Smooth muscle cell (in vitro differentiated cells): ENCODE measurements around the gene PSMG2. TPM values are rescaled to one million over a fixed set of nuclear protein-coding genes. Genes with fewer than 3 reads are reported as not detected.

Source experiments
- DNase-seq: peaks from one replicate; lab custom pipeline; 2025; ENCODE audit not compliant: unreplicated experiment; lab: John Stamatoyannopoulos, UW
- H2AFZ ChIP-seq: fragments of 200-600 bp; sonication (generic); 2 replicates; pipeline ENCODE4 v1.6.0; 2016; ENCODE audit warnings: antibody characterized with exemption, low read depth, mild to moderate bottlenecking
- H3F3A ChIP-seq: fragments of 200-600 bp; sonication (generic); 2 replicates; pipeline ENCODE4 v1.6.0; 2017; ENCODE audit warnings: antibody characterized with exemption, low read depth
- H3K27ac ChIP-seq: fragments of 200-600 bp; sonication (generic); 2 replicates; pipeline ENCODE4 v1.5.1; 2016; ENCODE audit warnings: low read depth, mild to moderate bottlenecking
- H3K27me3 ChIP-seq: fragments of 200-600 bp; sonication (generic); 2 replicates; pipeline ENCODE4 v1.6.1; 2016; ENCODE audit warnings: low read depth, mild to moderate bottlenecking
- H3K36me3 ChIP-seq: fragments of 200-600 bp; sonication (generic); 2 replicates; pipeline ENCODE4 v1.5.1; 2016; ENCODE audit warnings: low read depth
- H3K4me1 ChIP-seq: fragments of 200-600 bp; sonication (generic); 2 replicates; pipeline ENCODE4 v1.5.1; 2016; ENCODE audit warnings: low read depth
- H3K4me2 ChIP-seq: fragments of 200-600 bp; sonication (generic); 2 replicates; pipeline ENCODE4 v1.6.0; 2016; ENCODE audit warnings: mild to moderate bottlenecking
- H3K4me3 ChIP-seq: fragments of 200-600 bp; sonication (generic); 2 replicates; pipeline ENCODE4 v1.5.1; 2016; ENCODE audit warnings: mild to moderate bottlenecking
- H3K79me2 ChIP-seq: fragments of 200-600 bp; sonication (generic); 2 replicates; pipeline ENCODE4 v1.6.0; 2016; ENCODE audit warnings: low read depth, mild to moderate bottlenecking
- H3K9ac ChIP-seq: fragments of 200-600 bp; sonication (generic); 2 replicates; pipeline ENCODE4 v1.6.0; 2016; ENCODE audit warnings: low read depth
- H3K9me3 ChIP-seq: fragments of 200-600 bp; sonication (generic); replicated peaks from 2 replicates; pipeline ENCODE4 v1.5.1; 2016; ENCODE audit warnings: low read depth
- H4K20me1 ChIP-seq: fragments of 200-600 bp; sonication (generic); 2 replicates; pipeline ENCODE4 v1.6.0; 2016; ENCODE audit warnings: low read depth
- WGBS: methylation state at CpG from one replicate; pipeline ENCODE4 v1.1.7; 2016; ENCODE audit warnings: low lambda C conversion rate; 5-methylcytosine and 5-hydroxymethylcytosine counted together
- polyA plus RNA-seq: library from polyadenylated mRNA; unstranded; fragments of >200 nt; fragmentation: Nextera tagmentation; extraction: Ambion mirVana; gene quantifications from 2 replicates; pipeline ENCODE4 v1.2.1, GENCODE V29; 2016
- total RNA-seq: library from RNA; depleted of rRNA; stranded (reverse); fragments of >200 nt; gene quantifications from 2 replicates; pipeline ENCODE4 v1.2.3, GENCODE V29; 2014
- TF ChIP-seq, protein P1 (sequence below): fragments of 200-600 bp; sonication (generic); IDR thresholded peaks from 2 replicates; pipeline ENCODE4 v1.5.1; 2017; ENCODE audit warnings: borderline replicate concordance, mild to moderate bottlenecking, antibody characterized with exemption; ENCODE audit not compliant: insufficient read depth, poor library complexity, severe bottlenecking

Gene PSMG2
- total and polyA plus RNA-seq, 2 experiments from 2014 or later, result 71.3 to 80.1 TPM

DNA sequence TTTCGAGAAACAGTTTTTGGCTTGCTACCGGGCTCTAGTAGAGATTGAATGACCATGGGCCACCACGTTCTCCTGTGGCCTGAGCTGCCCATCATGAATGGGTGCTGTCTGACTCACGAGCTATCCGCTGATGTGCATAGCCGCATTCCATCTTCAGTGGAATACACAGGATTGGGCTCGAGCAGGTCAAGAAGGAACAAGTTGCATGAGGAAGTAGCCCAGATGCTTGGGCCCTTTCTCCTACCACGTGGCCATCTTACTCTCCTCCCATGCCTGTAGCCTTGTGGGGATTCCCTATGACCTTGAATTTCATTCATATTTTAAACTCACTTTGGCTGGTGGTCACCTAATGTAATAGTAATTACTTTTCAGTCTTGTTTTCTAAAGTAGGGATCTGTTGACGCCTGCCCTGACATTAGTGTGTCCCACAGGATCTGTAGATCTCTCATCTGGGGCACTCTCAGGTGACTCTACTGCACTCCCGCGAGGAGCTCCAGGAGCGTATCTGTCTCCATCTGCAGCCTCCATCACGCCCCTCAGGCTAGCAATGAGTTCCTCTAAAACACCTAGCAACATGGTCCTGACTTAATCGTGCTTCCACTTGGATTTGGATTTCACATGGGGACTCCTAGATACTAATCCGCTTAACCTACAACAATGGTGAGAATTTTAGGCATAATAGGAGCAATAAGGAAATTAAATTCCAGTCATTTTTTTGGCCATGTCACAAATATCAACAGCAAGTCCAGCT lies 67.8 kb downstream of the PSMG2 start:
- Histone ChIP-seq H3K27ac (no peak overlapping the region), H3K9ac (no peak overlapping the region), H3K27me3 (no peaks in the 10 kb centered on the region), H3K36me3 (no peaks in the 10 kb centered on the region), H3K4me1 (no peaks in the 10 kb centered on the region), H3F3A (no peaks in the 10 kb centered on the region), H3K79me2 (no peaks in the 10 kb centered on the region), H2AFZ (no peak overlapping the region), H3K4me3 (no peak overlapping the region), H4K20me1 (no peaks in the 10 kb centered on the region), H3K9me3 (no peaks in the 10 kb centered on the region), H3K4me2 (no peak overlapping the region)
- 97% methylated on average over 15 of the region's 15 CpGs for WGBS
- no peak for DNase-seq
- TF ChIP-seq, protein P1, sequence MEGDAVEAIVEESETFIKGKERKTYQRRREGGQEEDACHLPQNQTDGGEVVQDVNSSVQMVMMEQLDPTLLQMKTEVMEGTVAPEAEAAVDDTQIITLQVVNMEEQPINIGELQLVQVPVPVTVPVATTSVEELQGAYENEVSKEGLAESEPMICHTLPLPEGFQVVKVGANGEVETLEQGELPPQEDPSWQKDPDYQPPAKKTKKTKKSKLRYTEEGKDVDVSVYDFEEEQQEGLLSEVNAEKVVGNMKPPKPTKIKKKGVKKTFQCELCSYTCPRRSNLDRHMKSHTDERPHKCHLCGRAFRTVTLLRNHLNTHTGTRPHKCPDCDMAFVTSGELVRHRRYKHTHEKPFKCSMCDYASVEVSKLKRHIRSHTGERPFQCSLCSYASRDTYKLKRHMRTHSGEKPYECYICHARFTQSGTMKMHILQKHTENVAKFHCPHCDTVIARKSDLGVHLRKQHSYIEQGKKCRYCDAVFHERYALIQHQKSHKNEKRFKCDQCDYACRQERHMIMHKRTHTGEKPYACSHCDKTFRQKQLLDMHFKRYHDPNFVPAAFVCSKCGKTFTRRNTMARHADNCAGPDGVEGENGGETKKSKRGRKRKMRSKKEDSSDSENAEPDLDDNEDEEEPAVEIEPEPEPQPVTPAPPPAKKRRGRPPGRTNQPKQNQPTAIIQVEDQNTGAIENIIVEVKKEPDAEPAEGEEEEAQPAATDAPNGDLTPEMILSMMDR, result no peak

DNA sequence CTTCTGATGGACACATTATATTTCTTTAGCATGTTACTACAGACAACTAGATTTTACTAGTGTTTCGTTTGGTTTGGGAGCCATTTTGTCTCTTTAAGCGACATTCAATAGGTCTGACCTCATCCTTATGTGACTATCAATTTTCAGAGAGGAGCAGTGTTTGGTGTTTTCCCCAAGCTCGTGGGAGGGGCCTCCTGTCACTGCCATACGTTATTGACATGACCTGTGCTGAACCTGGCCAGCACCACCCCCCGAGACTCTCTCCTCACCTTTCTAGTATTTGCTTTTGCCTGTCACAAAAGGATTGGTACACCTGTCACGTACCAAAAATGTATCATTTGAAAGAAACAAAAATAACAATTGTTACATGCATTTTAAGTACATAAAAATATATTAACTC lies 69.3 kb downstream of the PSMG2 start:
- TF ChIP-seq, protein P1, result no peak
- H3K4me1 ChIP-seq, result no peaks in the 10 kb centered on the region
- no peaks in the 10 kb centered on the region for H3K36me3 ChIP-seq
- no peaks in the 10 kb centered on the region for H3F3A ChIP-seq
- no peak for DNase-seq
- H3K9ac ChIP-seq, result no peak overlapping the region
- no peak overlapping the region for H3K27ac ChIP-seq
- no peak overlapping the region for H3K4me2 ChIP-seq
- no peak overlapping the region for H3K4me3 ChIP-seq
- no peak overlapping the region for H2AFZ ChIP-seq
- no peaks in the 10 kb centered on the region for H3K27me3 ChIP-seq
- H4K20me1 ChIP-seq, result no peaks in the 10 kb centered on the region
- WGBS, result 82% methylated on average over 6 of the region's 6 CpGs
- no peaks in the 10 kb centered on the region for H3K9me3 ChIP-seq
- H3K79me2 ChIP-seq, result no peaks in the 10 kb centered on the region

DNA sequence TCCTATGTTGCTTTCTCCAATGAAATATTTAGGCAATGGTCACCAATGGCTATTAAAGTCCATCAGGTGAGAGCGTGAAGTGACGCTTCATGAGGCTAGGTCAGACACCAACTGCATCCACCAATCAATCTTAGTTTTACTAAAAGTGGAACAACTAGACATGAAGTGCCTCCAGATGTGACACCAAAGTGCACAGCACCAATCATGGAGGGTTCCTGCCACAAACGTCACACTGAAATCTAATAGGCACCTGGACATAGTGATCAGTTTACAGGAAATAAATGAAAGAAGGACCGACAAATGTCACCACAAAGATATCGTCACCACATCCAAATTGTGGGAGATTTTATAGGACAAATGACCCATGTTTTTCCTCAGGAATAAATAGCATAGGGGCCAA lies 70.5 kb downstream of the PSMG2 start:
- Histone ChIP-seq H4K20me1 (no peaks in the 10 kb centered on the region), H3K4me3 (no peak overlapping the region), H3K9ac (no peak overlapping the region), H3K9me3 (no peaks in the 10 kb centered on the region), H2AFZ (no peak overlapping the region), H3K27me3 (no peaks in the 10 kb centered on the region), H3F3A (no peaks in the 10 kb centered on the region), H3K27ac (no peak overlapping the region), H3K79me2 (no peaks in the 10 kb centered on the region), H3K4me2 (no peak overlapping the region), H3K4me1 (no peaks in the 10 kb centered on the region), H3K36me3 (no peaks in the 10 kb centered on the region)
- DNase-seq, result no peak
- WGBS, result 96% methylated on average over 5 of the region's 5 CpGs
- TF ChIP-seq, protein P1, result no peak

DNA sequence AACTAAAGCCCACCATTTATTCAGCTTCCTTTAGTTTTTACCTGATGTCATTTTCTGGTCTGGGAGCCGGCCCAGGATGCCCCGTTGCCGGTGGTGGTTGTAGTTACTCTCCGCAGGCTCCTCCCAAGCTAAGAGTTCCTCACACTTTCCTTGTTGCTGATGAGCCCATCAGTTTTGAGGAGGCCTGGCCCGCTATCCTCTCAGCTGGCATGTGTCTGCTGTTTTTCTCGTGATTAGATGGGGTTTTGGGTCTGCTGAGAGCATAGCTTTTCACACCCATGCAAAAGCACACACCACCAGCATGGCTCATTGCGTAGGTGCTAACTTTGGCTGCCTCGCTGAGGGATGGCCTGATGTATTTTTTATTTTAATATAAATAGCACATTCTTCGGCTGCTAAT lies 72.1 kb downstream of the PSMG2 start:
- TF ChIP-seq, protein P1, result no peak
- H2AFZ ChIP-seq, result no peak overlapping the region
- no peak overlapping the region for H3K27ac ChIP-seq
- 87% methylated on average over 9 of the region's 9 CpGs for WGBS
- H3F3A ChIP-seq, result no peaks in the 10 kb centered on the region
- no peak overlapping the region for H3K9ac ChIP-seq
- H3K27me3 ChIP-seq, result no peaks in the 10 kb centered on the region
- no peak overlapping the region for H3K4me2 ChIP-seq
- no peaks in the 10 kb centered on the region for H3K4me1 ChIP-seq
- H3K79me2 ChIP-seq, result no peaks in the 10 kb centered on the region
- no peaks in the 10 kb centered on the region for H4K20me1 ChIP-seq
- DNase-seq, result no peak
- no peak overlapping the region for H3K4me3 ChIP-seq
- H3K9me3 ChIP-seq, result no peaks in the 10 kb centered on the region
- H3K36me3 ChIP-seq, result no peaks in the 10 kb centered on the region
